ENCODE results near the gene SPTBN2. TPM values are rescaled to one million over a fixed set of nuclear protein-coding genes. Genes with fewer than 3 reads are reported as not detected.

SPTBN2 gene
- total RNA-seq, 1 donor from 2014 or later, result 1.1 TPM

GRCh38 chr11:66689661-66690590, 39.1 kb downstream of the SPTBN2 start:
- intact Hi-C loops (cut with micrococcal nuclease), result no loop called here
- no peak for ATAC-seq
- DNase-seq, result no peak

- no peak for DNase-seq
- intact Hi-C loops (cut with micrococcal nuclease), result no loop called here
- ATAC-seq, result no peak
Measured at GRCh38 chr11:66688561-66689534, 40.2 kb downstream of the SPTBN2 start.

- DNase-seq, result no peak
- ATAC-seq, result no peak
- intact Hi-C loops (cut with micrococcal nuclease), result no loop called here
Measured at GRCh38 chr11:66687831-66688281, 41.2 kb downstream of the SPTBN2 start.

DNA sequence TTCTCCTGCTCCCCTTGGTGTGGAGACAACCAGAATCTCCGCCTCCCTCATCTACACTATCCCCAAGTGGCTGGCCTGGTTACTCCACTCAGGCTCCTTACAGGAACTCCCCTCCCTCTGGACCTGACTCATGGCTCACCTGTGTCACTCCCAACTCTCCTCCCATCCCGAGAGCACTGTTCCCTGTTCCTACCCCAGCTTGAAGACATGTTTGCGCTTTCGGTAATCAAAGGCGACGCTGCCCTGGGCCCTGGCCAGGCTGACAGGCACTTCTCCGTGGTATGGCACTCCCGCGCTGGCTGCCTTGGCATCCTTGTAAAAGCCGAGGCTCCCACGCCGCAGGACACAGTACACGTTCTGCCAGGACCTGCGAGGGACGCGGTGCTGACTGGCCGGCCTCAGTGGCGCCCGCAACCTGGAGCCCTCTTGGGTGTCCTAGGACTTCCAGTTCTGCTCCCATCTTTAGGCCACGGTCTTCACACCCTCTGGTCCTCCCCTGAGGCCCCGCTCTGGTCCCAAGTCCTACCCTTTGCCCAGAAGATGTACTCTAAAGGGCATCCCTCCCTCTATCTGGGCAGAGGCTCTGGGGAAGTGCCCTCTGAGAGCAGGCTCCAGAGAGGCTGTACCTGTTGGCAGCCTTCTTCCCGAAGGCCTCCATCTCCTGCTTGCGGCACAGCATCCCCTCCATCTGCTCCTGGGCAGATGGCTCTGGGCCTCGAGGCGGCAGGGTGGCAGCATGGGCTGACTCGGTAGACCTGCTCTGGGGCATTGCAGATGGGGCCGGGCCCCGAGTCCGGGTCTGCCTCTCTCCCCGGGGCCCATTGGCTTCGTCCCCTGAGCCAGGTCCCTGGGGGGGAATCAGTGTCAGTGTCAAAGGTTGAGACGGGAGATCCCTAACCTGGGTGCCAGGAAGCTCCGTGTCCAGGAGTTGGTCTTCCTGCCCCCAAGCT, 41.9 kb downstream of the SPTBN2 start:
- intact Hi-C loops (cut with micrococcal nuclease), result no loop called here
- DNase-seq (no peak), ATAC-seq (no peak)

DNA sequence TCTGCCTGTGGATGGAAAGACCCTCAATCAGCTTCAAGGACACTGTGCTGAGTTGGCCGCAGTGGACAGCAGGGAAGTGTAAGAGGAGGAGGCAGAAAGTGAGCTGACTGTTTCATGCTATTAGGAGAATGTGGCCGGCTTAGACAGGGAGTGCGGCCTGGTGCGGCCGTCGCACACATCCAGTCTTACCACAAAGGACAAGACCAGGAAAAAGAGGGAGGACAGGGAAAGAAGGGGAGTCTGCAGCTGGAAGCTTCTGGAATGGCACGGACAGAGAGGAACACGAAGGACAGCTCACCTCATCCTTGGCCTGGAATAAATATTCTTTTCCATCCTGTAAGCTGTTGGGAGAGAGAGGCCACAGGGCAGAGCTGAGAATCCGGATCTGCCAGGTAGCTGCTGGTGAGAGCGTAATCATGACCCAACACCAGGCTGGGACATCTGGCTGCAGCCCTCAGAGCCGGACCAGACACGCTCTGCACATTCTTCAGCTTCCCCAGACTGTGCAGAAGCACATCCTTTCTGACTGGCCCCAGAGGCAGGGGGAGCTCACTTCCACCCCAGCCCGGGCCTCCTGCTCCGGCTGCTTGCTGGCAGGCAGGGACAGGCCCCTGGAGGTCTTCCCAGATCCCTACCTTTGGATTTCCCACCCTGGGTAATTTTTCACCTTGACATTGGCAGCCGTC, 42.8 kb downstream of the SPTBN2 start:
- intact Hi-C loops (cut with micrococcal nuclease), result no loop called here
- DNase-seq (no peak), ATAC-seq (no peak)

GRCh38 chr11:66685276-66686099, 43.5 kb downstream of the SPTBN2 start:
- DNase-seq (no peak), ATAC-seq (no peak)
- intact Hi-C loops (cut with micrococcal nuclease), result no loop called here

DNA sequence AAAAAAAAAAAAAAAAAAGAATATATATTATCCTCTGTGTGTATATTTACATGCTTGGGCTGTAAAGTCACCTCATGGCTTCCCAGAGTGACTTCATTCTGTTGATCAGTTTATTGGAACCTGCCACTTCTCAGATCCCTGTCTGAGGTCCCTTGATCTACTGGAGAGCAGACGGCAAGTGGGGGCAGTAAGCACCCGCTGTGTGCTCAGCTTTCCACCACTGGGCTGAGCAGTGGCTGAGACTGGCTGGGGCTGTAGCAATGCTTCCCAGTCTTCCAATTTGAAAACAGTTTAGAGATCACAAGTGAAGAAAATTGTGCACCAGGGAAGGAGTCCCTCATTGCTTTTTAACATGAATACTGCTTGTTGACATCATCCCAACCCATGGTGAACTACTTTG, 44.4 kb downstream of the SPTBN2 start:
- DNase-seq (no peak), ATAC-seq (no peak)
- intact Hi-C loops (cut with micrococcal nuclease), result no loop called here

DNA sequence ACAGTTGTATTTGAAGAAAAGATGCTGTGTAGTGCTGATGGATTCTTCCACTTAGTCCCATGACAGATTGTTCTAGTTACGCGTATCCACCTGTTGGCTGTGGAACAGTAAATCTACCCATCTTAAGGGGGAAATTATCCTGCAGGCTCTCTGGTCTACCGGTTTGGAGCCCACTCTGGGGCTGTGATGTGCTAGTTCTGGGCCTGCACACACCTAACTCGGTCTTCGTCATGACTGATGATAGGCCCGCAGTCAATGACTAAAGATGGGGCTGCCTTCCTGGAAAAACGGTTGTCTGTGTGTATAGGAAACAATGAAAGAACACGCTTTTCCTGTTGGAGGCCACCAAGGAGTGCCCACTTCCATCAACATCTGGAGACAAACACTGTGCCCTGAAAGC, 45.1 kb downstream of the SPTBN2 start:
- no peak for DNase-seq
- intact Hi-C loops (cut with micrococcal nuclease), result no loop called here
- ATAC-seq, result no peak

DNA sequence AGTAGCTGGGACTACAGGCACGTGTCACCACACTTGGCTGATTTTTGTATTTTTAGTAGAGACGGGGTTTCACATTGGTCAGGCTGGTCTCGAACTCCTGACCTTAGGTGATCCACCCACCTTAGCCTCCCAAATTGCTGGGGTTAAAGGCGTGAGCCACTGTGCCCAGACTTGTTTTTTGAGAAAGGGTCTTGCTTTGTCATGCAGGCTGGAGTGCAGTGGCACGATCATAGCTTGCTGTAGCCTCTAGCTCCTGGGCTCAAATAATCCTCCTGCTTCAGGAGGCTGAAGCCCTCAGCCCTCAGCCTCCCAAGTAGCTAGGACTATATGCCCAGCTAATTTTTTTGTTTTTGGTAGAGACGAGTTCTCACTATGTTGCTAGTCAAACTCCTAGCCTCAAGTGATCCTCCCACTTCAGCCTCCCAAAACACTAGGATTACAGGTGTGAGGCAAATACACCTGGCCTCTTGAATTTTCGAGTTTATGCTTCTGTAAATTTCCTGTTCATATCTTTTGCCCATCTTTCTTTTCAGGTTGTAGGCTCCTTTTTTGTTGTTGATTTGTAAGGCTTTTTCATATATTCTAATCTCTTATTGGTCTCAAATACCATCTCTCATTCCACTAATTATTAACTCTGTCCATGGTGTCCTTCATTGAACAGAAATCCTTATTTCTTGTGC, 47.9 kb downstream of the SPTBN2 start:
- intact Hi-C loops (cut with micrococcal nuclease), result no loop called here
- DNase-seq, result no peak
- no peak for ATAC-seq

DNA sequence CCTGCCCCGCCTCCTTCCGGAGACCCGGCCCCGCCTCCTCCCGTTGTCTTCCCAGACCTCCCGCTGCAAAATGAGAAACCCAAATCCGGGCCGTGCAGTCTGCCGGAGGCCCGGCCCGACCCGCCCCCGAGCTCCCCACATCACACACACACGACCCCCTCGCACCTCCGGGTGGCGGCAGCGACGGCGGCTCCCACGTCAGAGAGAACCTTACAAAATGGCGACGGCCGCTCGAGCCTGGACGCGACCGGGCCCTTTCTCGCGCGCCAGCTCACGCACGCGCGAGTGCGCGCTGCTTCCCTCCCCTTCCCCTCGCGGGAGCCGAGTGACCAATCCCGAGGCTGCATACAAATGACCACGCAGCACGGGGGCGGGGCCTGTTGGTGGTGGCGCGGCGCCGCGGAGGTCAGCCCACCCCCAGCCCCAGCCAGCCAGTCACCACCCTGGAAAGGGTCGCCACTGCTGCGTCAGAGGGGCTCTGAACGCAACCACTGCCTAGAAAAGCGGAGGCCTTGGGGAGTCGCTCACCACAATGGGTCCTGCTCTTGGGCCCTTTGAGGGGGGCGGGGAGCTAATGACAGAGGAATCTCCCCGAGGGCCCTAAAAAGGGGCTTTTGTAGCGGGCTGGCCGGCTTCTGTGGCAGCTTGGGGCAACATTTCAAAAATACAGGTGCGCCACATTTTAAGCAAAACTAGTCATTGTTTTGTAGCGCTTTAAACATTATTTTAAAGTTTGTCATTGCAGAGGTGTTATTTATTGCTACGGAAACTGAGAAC, 51.2 kb downstream of the SPTBN2 start, which contains the start of gene RBM4B:
RBM4B (minus strand) TSS at position 289 of the 777 bp plus-strand sequence. CDS start 808 bp downstream, outside the sequence.
- DNase-seq (peak; percentile 99), ATAC-seq (peak; percentile 98)
- intact Hi-C loops (cut with micrococcal nuclease), result loop anchor here (5.0 to 10.0 kb wide), 2 partner anchors 100 to 263 kb away; no protein-coding TSS in a partner anchor

- intact Hi-C loops (cut with micrococcal nuclease), result loop anchor here (5.0 to 10.0 kb wide), 2 partner anchors 100 to 262 kb away; no protein-coding TSS in a partner anchor
- DNase-seq (no peak), ATAC-seq (no peak)
Measured at GRCh38 chr11:66676931-66677598, 52.0 kb downstream of the SPTBN2 start.

GRCh38 chr11:66676282-66676919, 52.6 kb downstream of the SPTBN2 start:
- ATAC-seq, result no peak
- no peak for DNase-seq
- intact Hi-C loops (cut with micrococcal nuclease), result loop anchor here (5.0 to 10.0 kb wide), 2 partner anchors 99 to 262 kb away; no protein-coding TSS in a partner anchor

GRCh38 chr11:66674964-66675602, 53.9 kb downstream of the SPTBN2 start:
- intact Hi-C loops (cut with micrococcal nuclease), result loop anchor here (5.0 to 10.0 kb wide), 2 partner anchors 98 to 260 kb away; no protein-coding TSS in a partner anchor
- ATAC-seq (no peak), DNase-seq (no peak)

- intact Hi-C loops (cut with micrococcal nuclease), result loop anchor here (10.0 kb wide), 1 partner anchor 256 kb away; no protein-coding TSS in a partner anchor
- peak; percentile 31 for ATAC-seq
- DNase-seq, result no peak
Measured at GRCh38 chr11:66670816-66671215, 58.2 kb downstream of the SPTBN2 start.
